ENCODE measurements around the gene RRP1. TPM values are rescaled to one million over a fixed set of nuclear protein-coding genes. Genes with fewer than 3 reads are reported as not detected.

RRP1 gene
- total RNA-seq, 4 donors from 2014 or later, result 8.2 to 21.4 (median 17.0) TPM

GRCh38 chr21:43815107-43815613 is 25.8 kb downstream of the RRP1 start:
- TF ChIP-seq CTCF (IDR thresholded peaks at IDR 0.05; ENCODE audit: low read depth), result no peak

GRCh38 chr21:43815991-43816390 is 26.6 kb downstream of the RRP1 start:
- TF ChIP-seq CTCF (IDR thresholded peaks at IDR 0.05; ENCODE audit: low read depth), result no peak

GRCh38 chr21:43816611-43817071 is 27.3 kb downstream of the RRP1 start:
- TF ChIP-seq CTCF (IDR thresholded peaks at IDR 0.05; ENCODE audit: low read depth), result no peak

GRCh38 chr21:43817157-43818086 is 28.0 kb downstream of the RRP1 start:
- TF ChIP-seq CTCF (IDR thresholded peaks at IDR 0.05; ENCODE audit: low read depth), result no peak

GRCh38 chr21:43818685-43819084 is 29.3 kb downstream of the RRP1 start:
- TF ChIP-seq CTCF (IDR thresholded peaks at IDR 0.05; ENCODE audit: low read depth), result no peak

GRCh38 chr21:43819511-43820405 is 30.4 kb downstream of the RRP1 start:
- TF ChIP-seq CTCF (IDR thresholded peaks at IDR 0.05; ENCODE audit: low read depth), result no peak

All from subcutaneous adipose tissue (tissue), 4 donors.